ENCODE measurements around the gene SVOP. TPM values are rescaled to one million over a fixed set of nuclear protein-coding genes. Genes with fewer than 3 reads are reported as not detected.

SVOP gene
- total and polyA plus RNA-seq, 2 of the 8 experiments (the other 6 are each of a cell fraction or from before 2014, with no cell fraction given), result 0.06 TPM; not detected in 1

GRCh38 chr12:108989376-108989775 lies 31.5 kb downstream of the SVOP start (continued):
- TF ChIP-seq BRCA1 (IDR thresholded peaks at IDR 0.05; ENCODE audit: low read depth, low read length) (no peak), RFX5 (IDR thresholded peaks at IDR 0.05; ENCODE audit: borderline replicate concordance, low read depth, low read length) (no peak), KDM5A (IDR thresholded peaks at IDR 0.05; ENCODE audit: low read length) (no peak), GTF2F1 (IDR thresholded peaks at IDR 0.05; ENCODE audit: borderline replicate concordance, low read depth, low read length) (no peak)
